HG03439 (cell line): Measurements from ENCODE around the gene LRRC75A.

Experiments used
- ATAC-seq: cut with Tn5 transposase; IDR thresholded peaks from one replicate; pipeline ENCODE4 v1.9.1; 2021; ENCODE audit warnings: mild to moderate bottlenecking, moderate library complexity; ENCODE audit not compliant: unreplicated experiment

LRRC75A gene

GRCh38 chr17:16473044-16474011, 18.7 kb downstream of the LRRC75A start:
- no peak for ATAC-seq

GRCh38 chr17:16472539-16472938, 19.5 kb downstream of the LRRC75A start:
- no peak for ATAC-seq

GRCh38 chr17:16471295-16471694, 20.7 kb downstream of the LRRC75A start:
- no peak for ATAC-seq

GRCh38 chr17:16470265-16470664, 21.7 kb downstream of the LRRC75A start:
- ATAC-seq = no peak

DNA sequence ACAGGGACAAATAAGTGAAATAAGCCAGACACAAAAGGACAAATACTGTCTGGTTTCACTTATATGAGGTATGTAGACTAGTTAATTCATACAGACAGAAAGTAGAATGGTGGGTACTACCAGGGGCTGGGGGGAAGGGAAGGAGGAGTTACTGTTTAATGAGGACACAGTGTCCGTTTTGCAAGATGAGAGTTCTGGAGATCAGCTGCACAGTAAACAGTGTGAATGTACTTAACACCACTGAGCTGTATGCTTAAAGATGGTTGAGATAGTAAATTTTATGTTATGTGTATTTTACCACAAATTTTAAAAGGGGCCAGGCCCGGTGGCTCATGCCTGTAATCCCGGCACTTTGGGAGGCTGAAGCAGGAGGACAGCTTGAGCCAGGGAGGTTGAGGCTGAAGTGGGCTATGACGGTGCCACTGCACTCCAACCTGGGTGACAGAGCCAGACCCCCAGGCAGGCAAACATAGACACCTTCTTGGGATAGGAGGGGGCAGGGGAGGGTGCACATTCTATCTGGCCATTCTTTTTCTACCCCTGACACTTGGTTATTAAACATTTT, 23.5 kb downstream of the LRRC75A start:
- ATAC-seq = no peak

GRCh38 chr17:16467886-16468285, 24.1 kb downstream of the LRRC75A start:
- no peak for ATAC-seq

- no peak for ATAC-seq
Measured at GRCh38 chr17:16467044-16467443, 24.9 kb downstream of the LRRC75A start.

DNA sequence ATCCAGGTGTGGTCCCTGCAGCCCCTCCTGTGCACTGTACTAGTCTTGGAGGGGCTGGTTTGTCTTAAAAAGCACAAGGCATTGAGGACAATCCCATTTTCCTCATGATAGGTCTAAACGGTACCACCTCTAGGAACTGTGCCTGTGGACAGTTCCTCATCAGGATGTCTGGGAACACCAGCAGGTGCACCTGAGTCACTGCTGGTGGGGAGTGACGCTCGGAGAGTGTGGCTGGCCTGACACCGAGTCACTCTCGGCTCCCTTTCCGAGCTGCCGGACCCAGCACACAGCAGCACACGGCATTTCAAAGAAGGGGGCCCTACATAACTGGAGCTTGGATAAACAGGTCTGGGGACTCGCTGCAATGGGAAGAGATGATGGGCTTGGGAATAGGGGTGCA, 25.6 kb downstream of the LRRC75A start:
- ATAC-seq = no peak

DNA sequence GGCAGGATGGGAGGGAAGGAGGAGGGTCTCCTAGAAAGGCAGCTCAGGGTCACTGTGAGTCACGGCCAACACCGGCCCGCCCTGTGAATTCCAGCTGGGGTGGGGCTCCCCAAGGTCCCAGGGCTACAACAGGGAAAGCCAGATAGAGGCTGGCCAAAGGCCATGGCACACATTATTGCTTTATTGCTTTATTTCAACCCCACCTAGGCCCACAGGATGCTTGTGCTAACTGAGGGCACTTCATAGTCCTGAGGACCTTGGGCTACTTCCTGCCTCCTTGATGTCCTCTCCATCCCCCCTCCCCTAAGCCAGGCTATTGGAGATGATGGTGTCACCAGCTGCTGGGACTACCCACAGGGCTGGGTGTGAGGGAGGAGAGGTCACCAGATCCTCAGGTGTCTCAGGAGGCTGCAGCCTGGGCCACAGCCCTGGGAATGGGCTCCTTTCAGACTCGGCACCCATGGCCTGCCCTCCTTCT, 26.1 kb downstream of the LRRC75A start:
- ATAC-seq = no peak

DNA sequence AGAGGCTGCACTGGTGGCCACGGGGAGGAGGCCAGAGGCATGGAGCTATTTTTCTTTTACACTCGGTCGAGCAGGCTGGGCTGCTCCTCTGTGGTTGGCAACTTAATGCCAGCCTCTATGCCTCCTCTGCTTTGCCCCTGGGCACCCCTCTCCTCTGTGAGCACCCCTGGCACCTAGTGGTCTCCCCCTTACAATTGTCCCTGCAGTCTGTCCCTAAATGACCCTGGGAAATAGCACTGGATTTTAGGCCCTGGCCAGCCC, 27.0 kb downstream of the LRRC75A start:
- no peak for ATAC-seq

DNA sequence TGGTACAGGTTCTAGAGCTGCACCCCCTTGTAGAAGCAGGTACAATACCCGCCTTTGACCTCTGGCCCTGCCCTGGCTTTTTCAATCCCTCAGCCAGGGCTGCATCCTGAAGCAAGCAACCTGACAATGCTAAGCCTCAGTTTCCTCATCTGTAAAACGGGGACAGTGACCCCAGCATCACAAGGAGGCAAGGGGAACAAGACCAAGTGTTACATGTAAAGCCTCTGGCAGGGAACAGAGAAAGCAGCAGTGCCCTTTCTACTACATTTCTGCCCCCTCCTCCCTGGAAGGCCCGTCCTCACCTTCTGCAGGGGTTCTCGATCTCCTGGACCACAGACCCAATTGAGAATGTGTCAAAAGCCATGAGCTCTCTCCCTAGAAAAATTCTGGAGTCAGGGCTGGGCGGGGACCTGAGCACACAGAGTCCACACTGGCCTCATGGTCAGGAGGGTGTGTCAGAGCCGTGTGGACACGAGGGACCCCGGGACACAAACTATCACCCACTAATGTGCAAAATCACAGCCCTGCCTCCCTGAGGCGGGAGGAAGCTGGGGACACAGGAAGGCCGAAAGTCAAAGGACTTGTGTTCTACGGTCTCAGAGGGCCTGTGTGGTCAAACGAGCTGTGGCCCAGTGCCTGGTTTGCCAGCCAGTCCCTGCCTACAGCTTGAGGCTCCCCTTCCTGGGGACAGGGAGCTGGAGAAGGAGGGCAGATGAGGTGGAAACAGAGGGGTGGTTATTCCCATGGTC, 27.5 kb downstream of the LRRC75A start:
- ATAC-seq = no peak

DNA sequence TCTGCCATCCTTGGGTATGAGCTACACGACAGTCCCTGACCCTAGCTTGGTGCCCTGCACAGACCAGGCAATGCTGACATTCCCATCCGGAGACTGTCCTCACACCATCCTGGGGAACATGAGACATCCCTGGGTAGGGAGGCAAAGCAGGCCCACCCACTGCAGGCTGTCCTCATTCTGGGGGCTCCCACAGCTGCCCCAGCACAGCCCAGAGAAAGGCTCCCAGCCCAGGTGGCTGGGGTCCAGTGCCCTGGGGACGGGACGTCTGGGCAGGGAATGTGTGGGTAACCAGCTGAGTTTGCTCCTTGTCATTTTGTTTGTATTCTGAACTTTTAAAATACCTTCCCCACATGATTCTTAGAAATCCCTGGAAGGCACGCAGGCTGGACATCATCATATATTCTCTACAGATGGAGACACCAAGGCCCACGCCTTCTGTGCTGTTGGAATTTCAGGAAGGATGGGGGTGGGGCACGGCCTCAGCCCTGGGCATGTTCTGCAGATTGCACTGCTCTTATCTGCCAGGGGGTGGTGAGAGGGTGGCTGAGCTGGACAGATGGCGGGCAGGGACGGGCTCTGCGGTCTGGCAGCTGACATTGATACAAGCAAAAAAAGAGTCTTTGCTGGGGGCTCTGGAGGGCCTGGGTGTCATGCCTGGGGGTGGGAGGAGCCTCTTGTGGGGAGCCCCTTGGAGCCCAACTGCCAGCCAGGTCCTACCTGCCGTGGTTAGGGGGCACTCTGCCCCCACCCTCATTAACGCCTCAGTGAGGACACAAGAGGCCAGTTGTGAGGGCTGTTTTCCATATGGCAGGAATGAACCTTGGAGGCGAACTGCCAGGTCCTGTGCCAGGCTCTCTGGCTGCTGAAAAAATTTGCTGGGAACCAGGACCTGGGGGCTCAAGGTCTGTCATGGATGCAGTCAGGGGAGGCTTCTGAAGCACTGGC, 28.4 kb downstream of the LRRC75A start:
- ATAC-seq = no peak

DNA sequence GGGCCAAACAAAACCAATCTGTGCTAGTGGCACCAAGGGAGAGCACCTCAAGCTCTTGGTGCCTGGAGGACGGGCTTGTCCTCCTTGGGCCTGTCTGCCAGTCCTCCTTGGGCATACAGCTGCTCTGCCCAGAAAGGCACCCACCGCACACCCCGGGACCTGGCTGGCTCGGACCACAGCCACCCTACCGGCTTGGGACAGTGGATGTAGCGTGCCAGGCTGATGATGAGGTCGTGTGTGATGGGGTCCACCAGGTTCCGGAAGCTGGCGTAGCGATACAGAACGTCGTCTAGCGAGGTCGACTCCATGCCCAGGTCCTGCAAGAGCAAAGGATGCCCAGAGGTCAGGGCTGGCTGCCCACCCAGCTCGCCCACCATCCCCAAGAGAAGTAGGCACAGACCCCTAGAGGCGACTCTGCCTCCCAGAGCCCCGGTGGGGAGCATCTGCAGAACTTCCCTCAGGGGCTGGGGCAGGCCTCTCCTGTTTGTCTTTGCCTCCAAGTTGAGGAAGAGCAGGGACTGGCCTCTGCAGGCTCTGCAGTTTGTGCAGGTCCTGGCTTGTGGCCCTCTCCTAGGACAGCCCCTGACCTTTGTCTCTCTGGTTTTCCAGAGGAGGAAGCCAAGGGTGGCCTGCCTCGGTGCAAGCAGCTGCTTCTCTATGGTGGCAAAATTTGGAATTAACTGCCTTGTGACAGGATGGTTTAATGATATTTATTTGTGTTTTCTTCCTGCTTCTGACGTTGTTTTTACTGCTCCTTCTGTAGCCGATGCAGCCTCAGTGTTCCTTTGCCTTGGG, 29.7 kb downstream of the LRRC75A start:
- no peak for ATAC-seq

DNA sequence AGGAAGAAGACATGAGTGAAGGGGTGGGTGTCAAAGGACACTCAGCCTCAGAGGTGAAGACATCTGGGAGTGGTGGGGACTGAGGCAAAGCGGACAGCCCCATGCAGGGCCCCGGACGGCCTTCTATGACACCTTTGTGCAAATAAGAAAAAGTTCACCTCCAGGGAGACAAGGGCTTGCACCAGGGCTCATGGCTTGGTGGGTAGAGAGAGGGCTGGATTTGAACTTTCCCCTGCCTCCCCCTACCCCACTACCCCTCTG, 30.5 kb downstream of the LRRC75A start:
- no peak for ATAC-seq

DNA sequence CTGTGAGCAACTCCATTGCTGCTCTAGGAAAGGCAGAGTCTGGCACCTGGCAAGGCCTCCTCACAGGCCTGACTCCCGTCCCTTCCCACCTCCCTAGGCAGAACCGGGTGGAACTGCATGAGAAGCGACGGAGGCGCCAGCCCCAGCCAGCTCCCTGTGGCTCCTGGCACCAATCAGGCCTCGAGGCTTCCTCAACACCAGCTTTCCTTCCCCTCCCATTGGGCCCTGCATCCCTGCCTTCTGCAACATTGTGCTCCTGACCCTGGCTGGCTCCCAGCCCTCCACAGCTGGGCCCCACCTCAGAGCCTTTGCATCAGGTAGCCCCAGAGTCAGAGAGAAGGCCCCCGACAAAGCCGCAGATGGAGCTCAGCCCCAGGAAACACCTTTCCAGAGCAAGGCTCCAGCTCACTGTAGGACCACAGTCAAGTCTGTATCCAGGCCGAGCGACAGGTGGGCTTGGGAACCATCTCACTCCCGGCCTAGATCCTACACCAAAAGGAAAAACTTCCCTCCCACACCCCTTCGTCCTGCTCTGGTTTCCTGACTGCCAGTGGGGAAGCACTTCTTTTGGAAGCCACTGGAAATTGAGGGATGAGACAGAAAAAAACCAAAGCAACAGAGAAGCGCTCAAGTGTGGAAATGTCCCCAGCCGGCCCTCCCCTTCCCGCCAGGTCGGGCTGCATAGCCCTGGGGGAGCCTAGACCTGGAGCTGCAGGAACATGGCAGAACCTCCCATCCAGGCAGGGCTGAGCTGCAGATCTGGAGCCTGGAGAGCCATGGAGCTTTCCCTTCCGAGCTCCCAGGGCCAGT, 31.0 kb downstream of the LRRC75A start:
- ATAC-seq = no peak

DNA sequence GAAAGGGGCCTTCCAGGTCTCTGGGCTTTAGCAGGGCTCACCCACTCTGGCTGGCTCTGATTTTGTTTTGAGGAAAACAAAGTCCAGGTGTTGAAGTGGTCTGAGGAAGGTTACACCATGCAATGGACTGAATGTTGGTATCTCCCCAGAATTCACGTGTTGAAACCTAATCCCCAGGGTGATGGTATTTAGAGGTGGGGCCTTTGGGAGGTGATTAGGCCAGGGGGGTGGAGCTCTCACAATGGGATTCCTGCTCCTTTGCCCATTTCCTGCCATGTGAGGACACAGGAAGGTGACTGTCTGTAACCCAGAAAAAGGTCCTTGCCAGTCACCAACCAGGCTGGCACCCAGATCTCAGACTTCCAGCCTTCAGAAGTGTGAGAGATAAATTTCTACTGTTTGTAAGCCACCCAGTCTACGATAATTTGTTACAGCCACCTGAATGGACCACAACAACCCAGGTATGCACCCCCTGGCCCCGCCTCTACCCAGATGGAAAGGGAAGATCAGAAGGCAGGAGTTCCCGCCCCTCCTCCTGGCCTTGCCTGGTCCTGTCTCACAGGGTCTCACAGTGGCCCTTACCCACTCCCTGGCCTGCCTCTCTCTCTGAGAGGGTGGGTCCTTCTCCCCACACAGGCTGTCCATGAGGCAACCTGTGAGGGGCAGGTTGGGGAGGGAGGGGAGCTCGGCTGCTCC, 32.0 kb downstream of the LRRC75A start:
- ATAC-seq = no peak

- ATAC-seq = no peak
Measured at GRCh38 chr17:16459271-16459670, 32.7 kb downstream of the LRRC75A start.

DNA sequence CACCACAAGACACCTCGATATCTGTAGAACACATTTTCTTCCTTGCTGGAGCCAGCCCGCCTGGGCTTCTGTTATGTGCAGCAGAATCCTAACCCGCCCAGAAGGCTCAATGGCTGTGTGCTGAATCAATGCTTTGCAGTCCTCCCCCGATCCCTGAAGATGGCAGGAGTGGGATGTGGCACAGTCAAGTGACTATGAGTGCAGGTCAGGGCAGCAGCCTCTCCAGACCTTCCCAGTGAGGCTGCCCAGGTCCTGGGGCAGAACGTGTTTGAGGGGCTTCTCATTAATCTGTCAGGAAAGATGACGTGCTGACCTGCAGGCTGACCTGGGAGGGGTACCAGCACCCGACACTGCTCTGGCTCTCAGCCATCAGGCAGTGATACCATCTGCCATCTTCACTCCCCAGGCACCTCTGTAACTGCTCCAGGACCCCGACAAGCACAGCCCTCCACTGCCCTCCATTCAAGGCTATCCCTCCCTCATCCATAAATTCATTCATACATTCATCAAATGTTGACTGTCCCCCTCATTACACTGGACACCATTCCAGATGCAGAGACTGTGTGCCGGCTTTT, 35.2 kb downstream of the LRRC75A start:
- no peak for ATAC-seq
